ENCODE measurements around the gene DYNLT4. TPM values are rescaled to one million over a fixed set of nuclear protein-coding genes. Genes with fewer than 3 reads are reported as not detected.

Gene DYNLT4
- total and polyA plus RNA-seq, 2 of the 13 experiments (the other 11 are each of a cell fraction or from before 2014, with no cell fraction given): 0.77 TPM; not detected in 1

GRCh38 chr1:44784094-44785028 is 22.8 kb downstream of the DYNLT4 start (continued):
- TF ChIP-seq, protein P1, sequence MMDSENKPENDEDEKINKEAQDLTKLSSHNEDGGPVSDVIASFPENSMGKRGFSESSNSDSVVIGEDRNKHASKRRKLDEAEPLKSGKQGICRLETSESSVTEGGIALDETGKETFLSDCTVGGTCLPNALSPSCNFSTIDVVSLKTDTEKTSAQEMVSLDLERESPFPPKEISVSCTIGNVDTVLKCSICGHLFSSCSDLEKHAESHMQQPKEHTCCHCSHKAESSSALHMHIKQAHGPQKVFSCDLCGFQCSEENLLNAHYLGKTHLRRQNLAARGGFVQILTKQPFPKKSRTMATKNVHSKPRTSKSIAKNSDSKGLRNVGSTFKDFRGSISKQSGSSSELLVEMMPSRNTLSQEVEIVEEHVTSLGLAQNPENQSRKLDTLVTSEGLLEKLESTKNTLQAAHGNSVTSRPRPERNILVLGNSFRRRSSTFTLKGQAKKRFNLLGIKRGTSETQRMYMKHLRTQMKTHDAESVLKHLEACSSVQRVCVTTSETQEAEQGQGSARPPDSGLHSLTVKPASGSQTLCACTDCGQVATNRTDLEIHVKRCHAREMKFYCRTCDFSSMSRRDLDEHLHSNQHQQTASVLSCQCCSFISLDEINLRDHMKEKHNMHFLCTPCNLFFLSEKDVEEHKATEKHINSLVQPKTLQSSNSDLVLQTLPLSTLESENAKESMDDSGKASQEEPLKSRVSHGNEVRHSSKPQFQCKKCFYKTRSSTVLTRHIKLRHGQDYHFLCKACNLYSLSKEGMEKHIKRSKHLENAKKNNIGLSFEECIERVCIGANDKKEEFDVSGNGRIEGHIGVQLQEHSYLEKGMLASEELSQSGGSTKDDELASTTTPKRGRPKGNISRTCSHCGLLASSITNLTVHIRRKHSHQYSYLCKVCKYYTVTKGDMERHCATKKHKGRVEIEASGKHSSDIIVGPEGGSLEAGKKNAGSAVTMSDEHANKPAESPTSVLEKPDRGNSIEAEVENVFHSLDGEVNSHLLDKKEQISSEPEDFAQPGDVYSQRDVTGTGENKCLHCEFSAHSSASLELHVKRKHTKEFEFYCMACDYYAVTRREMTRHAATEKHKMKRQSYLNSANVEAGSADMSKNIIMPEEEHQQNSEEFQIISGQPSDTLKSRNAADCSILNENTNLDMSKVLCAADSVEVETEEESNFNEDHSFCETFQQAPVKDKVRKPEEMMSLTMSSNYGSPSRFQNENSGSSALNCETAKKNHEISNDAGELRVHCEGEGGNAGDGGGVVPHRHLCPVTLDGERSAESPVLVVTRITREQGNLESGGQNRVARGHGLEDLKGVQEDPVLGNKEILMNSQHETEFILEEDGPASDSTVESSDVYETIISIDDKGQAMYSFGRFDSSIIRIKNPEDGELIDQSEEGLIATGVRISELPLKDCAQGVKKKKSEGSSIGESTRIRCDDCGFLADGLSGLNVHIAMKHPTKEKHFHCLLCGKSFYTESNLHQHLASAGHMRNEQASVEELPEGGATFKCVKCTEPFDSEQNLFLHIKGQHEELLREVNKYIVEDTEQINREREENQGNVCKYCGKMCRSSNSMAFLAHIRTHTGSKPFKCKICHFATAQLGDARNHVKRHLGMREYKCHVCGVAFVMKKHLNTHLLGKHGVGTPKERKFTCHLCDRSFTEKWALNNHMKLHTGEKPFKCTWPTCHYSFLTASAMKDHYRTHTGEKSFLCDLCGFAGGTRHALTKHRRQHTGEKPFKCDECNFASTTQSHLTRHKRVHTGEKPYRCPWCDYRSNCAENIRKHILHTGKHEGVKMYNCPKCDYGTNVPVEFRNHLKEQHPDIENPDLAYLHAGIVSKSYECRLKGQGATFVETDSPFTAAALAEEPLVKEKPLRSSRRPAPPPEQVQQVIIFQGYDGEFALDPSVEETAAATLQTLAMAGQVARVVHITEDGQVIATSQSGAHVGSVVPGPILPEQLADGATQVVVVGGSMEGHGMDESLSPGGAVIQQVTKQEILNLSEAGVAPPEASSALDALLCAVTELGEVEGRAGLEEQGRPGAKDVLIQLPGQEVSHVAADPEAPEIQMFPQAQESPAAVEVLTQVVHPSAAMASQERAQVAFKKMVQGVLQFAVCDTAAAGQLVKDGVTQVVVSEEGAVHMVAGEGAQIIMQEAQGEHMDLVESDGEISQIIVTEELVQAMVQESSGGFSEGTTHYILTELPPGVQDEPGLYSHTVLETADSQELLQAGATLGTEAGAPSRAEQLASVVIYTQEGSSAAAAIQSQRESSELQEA (CRISPR knock-in tag; IDR thresholded peaks at IDR 0.05; ENCODE audit: not compliant biosample characterization): no peak
- TF ChIP-seq, protein P2, sequence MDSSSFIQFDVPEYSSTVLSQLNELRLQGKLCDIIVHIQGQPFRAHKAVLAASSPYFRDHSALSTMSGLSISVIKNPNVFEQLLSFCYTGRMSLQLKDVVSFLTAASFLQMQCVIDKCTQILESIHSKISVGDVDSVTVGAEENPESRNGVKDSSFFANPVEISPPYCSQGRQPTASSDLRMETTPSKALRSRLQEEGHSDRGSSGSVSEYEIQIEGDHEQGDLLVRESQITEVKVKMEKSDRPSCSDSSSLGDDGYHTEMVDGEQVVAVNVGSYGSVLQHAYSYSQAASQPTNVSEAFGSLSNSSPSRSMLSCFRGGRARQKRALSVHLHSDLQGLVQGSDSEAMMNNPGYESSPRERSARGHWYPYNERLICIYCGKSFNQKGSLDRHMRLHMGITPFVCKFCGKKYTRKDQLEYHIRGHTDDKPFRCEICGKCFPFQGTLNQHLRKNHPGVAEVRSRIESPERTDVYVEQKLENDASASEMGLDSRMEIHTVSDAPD (CRISPR knock-in tag; IDR thresholded peaks at IDR 0.05): peak; percentile 50; the same call in 1 of the 2 replicates
- peak; percentile 85 for TF ChIP-seq POGK (CRISPR knock-in tag; conservative IDR thresholded peaks at IDR 0.05)
- no peak for TF ChIP-seq ETV6 (CRISPR knock-in tag; conservative IDR thresholded peaks at IDR 0.05)
- no peak for TF ChIP-seq ZNF790 (CRISPR knock-in tag; IDR thresholded peaks at IDR 0.05; ENCODE audit: borderline replicate concordance)
- TF ChIP-seq, protein P3, sequence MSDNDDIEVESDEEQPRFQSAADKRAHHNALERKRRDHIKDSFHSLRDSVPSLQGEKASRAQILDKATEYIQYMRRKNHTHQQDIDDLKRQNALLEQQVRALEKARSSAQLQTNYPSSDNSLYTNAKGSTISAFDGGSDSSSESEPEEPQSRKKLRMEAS (IDR thresholded peaks at IDR 0.05): peak; percentile 94
- TF ChIP-seq FOXK2 (IDR thresholded peaks at IDR 0.05): no peak
- TF ChIP-seq ZNF772 (CRISPR knock-in tag; IDR thresholded peaks at IDR 0.05): no peak
- TF ChIP-seq ZZZ3 (CRISPR knock-in tag; IDR thresholded peaks at IDR 0.05; ENCODE audit: borderline replicate concordance): no peak
- TF ChIP-seq MBD4 (IDR thresholded peaks at IDR 0.05; ENCODE audit: borderline replicate concordance, low read length): no peak
- TF ChIP-seq ZNF543 (CRISPR knock-in tag; IDR thresholded peaks at IDR 0.05): no peak
- no peak for TF ChIP-seq GTF3A (CRISPR knock-in tag; conservative IDR thresholded peaks at IDR 0.05)
- TF ChIP-seq ZNF570 (CRISPR knock-in tag; IDR thresholded peaks at IDR 0.05; ENCODE audit: borderline replicate concordance): no peak
- TF ChIP-seq ZNF672 (CRISPR knock-in tag; IDR thresholded peaks at IDR 0.05): no peak
- no peak for TF ChIP-seq ZKSCAN1 (IDR thresholded peaks at IDR 0.05; ENCODE audit: low read length)
- TF ChIP-seq ZNF589 (CRISPR knock-in tag; conservative IDR thresholded peaks at IDR 0.05): no peak
- no peak for TF ChIP-seq HOXA5 (CRISPR knock-in tag; IDR thresholded peaks at IDR 0.05)
- TF ChIP-seq MED8 (CRISPR knock-in tag; IDR thresholded peaks at IDR 0.05; ENCODE audit: insufficient replicate concordance): peak; percentile 26
